GM18517 (cell line): Measurements from ENCODE around the gene ZNF324.
"Not testable (repeated sequence)": the region's sequence is repeated elsewhere in the genome, so short reads cannot be mapped to it uniquely, and the experiment has no call there.

Experiments
- ATAC-seq: cut with Tn5 transposase; IDR thresholded peaks from one replicate; pipeline ENCODE4 v1.9.1; 2021; ENCODE audit warnings: mild to moderate bottlenecking, moderate library complexity; ENCODE audit not compliant: unreplicated experiment

The ZNF324 gene

DNA sequence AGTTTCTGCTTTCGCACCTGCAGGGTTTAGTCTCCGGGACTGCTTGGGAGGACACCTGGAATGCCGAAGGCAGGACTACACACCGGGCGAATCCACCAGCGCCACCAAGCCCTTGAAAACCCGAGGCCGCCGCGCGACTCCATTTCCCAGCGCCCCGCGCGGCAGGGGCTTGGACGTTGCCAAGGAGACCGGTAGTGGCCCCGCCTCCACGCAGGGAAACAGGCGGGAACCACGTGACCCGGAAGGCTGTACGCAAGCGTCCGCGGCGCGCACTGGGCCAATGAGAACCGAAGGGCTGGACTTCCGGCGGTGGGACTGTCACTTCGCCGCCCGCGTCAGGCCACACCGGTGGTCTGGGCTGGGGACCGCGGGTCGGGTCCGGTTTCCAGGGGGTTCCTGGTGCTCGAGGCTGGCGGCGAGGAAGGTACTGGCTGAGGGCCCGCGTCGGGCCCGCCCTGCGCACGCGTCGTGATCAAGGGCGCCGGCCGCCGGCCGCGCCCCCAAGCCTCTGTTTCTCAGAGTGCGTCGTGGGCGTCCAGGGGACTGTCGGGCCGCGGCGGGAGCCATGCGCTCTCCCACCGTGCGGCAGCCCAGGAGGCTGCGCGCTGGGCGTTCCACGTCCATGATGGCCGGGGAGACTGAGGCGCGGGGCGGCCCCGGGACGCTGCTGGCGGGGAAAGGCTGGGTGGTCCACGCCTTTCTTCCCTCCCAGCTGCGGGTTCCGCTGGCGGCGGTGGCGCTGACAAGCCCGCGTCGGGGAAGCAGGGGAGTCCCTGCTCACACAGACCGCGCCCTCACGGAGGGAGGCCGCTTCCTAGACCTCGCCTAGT, at the start of gene ZNF324:
ZNF324 (plus strand) TSS at position 321 of the 830 bp plus-strand sequence. CDS start 2,106 bp downstream, outside the sequence.
- peak; percentile 78 for ATAC-seq

DNA sequence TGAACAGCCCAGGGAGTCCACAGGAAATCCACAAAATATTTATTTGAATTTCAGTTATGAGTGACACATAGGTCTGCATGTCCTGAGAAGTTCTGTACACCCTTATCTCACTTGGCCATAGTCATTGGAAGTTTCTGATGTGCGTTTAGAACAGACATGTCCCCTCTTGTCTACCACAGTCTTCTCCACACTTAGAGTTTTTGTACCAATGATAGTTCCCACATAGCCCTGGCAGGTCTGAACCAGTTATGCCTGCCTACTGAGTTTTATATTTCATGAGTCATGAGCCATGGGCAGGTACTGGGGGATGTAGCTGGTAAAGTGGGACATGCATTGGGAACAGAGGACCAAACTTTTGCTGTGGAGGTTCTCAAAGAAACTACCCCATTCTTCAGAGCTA, 38.3 kb upstream of the ZNF324 start:
- no peak for ATAC-seq

DNA sequence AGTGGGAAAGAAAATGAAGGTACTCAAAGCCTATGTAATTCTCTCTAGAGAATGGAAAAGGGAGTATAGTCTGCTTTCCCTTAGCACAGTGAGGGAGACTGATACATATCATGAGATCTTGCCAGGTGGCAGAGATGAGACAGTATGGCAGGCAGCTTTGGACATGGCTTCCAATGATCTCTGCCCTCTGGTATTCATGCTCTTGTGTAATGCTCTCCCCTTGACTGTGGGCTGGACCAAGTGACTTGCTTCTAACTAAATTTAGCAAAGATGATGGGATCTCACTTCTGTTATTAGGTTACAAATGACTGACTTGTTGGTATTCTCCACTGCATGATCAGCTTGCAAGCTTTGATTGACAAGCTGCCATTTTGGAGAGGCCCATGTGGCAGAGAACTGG, 37.1 kb upstream of the ZNF324 start:
- ATAC-seq, result no peak

DNA sequence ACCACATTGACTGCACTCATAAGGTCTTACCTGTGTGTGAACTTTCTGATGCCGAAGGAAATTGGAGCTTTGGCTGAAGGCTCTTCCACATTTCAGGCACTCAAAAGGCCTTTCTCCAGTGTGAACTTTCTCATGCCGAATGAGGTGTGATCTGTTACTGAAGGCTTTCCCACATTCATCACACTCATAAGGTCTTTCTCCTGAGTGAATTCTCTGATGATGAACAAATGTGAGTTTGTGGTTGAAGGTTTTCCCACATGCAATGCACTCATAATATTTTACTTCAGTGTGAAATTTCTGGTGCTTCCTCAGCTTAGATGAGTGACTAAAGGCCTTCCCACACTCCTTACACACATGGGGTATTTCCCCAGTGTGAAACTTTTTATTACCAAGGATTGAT, 32.7 kb upstream of the ZNF324 start:
- no peak for ATAC-seq

DNA sequence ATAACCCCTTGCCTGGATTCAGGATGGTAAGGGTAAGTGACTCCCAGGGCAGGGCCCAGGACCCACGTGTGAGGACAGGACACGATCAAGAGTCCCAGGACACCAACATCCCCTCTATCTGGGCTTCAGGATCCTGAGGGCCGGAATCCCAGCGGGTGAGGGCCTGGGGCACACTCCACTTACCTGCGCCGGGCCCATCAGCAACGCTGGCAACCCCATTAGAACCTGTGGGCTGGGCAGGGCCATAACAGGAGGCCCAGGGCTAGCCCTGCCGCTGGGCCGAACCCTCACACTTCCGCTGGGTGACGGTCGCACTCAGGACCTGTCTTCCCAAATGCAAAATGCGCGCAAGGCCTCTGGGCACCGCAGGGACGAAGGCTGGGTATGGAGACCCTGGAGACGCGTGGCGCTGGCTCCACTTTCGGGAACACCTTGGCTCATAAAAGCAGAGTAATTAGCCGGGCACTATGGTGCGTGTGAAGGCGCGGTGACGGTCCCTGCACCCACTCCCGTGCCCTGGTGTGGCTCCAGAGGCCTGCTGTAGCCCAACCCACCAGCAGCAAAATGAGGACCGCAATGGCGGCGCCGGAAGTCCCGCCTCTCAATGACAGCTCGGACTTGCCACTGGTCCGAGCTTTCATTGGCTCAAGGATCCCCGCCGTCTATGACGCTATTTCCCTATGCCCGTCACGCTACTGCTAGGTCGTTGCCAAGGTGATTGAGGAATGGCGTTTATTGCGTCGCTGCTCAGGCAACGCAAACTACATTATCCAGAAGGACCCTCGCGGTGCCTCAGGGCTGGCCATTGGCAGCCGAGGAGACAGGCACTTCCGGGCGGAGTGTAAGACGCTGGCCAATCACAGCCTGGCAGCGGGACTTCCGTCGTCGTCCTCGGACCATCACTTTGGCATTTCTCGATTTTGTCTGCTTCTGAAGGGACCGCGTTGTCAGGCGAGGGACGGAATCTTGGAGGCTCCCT, 27.0 kb upstream of the ZNF324 start, which contains the start of gene ZNF132:
ZNF132 (minus strand) TSS at position 578 of the 979 bp plus-strand sequence; CDS start at position 246, 332 bp downstream.
- ATAC-seq, result peak; percentile 95

DNA sequence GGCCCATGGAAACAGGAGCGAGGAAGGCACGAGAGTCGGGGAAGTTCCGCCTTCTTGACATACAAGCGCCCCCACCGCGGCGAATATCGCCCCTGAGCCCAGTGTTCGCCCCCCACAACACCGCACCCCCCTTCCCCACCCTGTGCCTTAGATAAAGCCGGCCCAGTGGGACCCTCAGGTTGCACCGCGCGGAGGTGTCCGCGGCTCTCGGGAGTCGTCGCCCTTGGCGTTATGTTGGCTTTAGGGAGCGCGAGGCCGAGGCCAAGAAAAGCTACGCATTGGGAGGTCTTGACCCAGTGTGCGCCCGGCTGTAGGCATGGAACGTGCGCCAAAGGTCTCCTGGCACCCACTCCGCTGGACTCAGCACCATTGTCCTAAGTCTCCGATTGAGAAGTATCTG, 26.3 kb upstream of the ZNF324 start:
- ATAC-seq, result no peak

DNA sequence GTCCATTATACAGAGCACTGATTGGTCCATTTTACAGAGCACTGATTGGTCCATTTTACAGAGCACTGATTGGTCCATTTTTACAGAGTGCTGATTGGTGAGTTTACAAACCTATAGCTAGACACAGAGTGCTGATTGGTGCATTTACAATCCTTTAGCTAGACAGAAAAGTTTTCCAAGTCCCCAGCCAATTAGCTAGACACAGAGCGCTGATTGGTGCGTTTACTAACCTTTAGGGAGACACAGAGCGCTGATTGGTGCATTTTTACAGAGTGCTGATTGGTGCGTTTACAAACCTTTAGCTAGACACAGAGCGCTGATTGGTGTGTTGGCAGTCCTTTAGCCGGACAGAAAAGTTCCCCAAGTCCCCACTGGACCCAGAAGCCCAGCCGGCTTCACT, 23.9 kb upstream of the ZNF324 start:
- not testable (repeated sequence) for ATAC-seq

DNA sequence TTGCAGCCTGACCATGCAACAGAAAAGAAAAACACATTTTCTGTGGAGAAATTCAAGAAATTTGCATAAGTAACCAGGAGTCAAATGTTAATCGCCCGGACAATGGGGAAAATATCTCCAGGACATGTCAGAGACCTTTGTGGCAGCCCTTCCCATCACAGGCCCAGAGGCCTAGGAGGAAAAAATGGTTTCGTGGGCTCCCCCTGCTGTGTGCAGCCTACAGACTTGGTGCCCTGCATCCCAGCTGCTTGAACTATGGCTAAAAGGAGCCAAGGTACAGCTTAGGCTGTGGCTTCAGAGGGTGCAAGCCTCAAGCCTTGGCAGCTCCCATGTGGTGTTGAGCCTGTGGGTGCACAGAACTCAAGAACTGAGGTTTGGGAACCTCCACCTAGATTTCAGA, 18.0 kb upstream of the ZNF324 start:
- ATAC-seq, result not testable (repeated sequence)

DNA sequence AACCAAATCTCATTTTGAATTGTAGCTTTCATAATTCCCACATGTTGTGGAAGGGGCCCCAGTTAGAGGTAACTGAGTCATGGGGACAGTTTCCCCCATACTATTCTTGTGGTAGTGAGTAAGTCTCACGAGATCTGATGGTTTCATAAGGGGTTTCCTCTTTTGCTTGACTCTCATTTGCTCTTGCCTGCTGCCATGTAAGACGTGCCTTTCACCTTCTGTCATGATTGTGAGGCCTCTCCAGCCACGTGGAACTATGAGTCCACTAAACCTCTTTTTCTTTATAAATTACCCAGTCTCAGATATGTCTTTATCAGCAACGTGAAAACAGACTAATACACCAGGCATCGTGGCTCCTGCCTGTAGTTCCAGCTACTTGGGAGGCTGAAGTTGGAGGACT, 16.9 kb upstream of the ZNF324 start:
- not testable (repeated sequence) for ATAC-seq

DNA sequence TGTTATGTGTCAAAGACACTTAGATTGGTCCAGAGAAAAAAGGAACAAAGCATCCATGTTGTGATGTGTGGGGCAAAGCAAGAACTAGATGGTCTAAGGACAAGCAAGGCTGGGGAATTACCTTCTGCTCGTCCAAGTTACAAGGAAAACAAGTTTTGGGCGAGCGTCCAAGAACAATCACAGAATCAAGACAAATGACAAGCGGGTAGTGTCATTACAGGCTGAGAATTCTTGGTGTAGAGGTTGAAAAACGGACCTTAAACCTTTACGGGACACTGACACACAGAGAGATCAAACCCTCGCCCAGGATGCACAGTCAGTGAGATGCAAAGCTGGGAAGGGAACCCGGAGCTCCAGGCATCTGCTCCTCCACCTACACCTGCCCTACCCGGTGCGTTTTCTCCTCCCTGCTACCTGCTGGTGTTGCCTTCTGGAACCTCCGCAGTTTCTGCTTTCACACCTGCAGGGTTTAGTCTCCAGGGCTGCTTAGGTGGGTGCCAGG, 16.0 kb upstream of the ZNF324 start:
- ATAC-seq, result no peak

DNA sequence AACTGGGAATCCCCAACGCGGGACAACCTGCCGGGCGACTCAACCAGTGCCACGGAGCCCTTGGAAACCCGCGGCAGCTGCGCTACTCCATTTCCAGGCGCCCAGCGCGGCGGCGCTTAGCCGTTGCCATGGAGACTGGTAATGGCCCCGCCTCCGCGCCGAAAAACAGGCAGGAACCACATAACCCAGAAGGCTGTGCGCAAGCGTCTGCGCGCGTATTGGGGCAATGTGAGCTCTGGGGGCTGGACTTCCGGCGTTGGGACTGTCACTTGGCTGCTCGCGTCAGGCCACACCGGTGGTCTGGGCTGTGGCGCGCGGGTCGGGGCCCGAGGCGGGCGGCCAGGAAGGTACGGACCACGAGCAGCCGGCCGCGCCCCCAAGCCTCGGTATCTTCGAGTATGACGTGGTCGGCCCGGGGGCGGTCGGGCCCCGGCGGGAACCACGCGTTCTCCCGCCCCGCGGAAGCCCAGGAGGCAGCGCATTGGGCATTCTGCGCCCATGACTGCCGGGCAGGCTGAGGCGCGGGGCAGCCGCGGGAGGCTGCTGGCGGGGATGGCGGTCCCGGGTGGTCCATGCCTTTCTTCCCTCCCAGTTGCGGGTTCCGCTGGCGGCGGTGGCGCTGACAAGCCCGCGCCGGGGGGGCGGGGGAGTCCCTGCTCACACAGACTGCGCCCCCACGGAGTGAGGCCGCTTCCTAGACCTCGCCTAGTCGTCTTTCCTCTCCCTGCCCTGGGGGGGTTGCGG, 15.3 kb upstream of the ZNF324 start, which contains the start of gene ZNF324B:
ZNF324B (plus strand) TSS at position 265 of the 744 bp plus-strand sequence. CDS start 2,080 bp downstream, outside the sequence.
- ATAC-seq, result peak; percentile 92

DNA sequence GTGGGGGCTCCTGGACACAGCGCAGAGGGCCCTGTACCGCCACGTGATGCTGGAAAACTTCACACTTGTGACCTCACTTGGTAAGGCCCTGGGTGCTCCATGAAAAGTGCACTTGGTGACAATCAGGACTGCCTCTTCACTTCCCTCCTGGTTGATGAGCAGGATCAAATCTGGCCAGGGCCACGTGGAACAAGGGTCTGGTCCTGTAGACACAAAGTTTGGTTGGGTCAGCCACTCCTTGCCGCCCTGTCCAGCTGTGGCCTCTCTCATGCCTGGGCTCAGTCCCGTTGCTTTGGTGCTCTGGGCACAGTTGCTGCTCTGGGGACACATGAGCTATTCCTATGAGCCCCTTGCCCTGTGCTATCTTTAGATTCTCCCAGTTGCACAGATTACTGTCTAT, 13.1 kb upstream of the ZNF324 start:
- ATAC-seq, result no peak

DNA sequence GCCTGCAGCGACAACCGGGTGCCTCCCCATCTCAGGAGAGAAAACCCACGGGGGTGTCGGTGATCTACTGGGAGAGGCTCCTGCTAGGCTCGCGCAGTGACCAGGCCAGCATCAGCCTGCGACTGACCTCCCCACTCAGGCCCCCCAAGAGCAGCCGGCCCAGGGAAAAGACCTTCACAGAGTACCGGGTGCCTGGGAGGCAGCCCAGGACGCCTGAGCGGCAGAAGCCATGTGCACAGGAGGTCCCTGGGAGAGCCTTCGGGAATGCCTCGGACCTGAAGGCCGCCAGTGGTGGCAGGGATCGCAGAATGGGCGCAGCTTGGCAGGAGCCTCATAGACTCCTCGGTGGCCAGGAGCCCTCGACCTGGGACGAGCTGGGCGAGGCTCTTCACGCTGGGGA, 11.6 kb upstream of the ZNF324 start:
- ATAC-seq, result no peak

DNA sequence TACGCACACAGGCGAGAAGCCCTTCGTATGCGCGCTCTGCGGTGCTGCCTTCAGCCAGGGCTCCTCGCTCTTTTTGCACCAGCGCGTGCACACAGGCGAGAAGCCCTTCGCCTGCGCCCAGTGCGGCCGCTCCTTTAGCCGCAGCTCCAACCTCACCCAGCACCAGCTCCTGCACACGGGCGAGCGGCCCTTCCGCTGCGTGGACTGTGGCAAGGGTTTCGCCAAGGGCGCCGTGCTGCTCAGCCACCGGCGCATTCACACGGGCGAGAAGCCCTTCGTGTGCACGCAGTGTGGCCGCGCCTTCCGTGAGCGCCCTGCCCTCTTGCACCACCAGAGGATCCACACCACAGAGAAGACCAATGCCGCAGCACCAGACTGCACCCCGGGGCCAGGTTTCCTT, 10.8 kb upstream of the ZNF324 start:
- no peak for ATAC-seq

DNA sequence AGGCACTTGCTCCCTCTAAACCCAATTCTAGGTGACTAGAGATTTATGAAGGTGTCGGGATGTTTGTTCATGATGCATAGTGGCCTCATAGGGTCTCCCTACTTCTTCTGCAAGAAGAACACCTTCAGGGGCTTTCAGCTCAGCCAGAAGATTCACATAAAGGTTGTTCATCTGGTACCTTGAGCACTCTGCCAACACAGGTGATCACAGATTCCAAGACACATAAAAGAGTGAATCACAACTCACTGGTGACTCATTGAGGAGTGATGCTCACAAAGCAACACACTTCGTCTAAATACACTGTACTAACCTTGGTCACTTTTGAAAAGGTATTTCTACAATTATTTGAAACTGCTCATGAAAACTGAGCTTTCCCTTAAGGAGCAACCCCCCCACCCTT, 6.8 kb upstream of the ZNF324 start:
- no peak for ATAC-seq

DNA sequence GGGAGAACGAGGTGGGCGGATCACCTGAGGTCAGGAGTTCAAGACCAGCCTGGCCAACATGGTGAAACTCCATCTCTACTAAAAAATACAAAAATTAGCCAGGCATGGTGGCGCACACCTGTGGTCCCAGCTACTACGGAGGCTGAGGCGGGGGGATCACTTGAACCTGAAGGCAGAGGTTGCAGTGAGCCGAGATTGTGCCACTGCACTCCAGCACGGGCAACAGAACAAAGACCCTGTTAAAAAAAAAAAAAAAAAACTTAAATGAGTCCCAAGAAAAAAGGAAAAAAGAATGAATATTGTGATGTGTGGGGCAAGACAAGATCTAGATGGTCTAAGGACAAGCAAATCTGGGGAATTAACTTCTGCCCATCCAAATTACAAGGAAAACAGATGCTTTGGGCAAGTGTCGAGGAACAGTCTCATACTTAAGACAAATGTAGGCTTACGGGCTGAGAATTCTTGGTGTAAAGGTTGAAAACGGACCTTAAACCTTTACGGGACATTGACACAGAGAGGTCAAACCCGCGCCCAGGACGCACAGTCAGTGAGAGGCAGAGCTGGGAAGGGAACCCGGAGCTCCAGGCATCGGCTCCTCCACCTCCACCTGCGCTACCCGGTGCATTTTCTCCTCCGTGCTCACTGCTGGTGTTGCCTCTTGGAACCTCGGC, 656 bp upstream of the ZNF324 start:
- no peak for ATAC-seq

DNA sequence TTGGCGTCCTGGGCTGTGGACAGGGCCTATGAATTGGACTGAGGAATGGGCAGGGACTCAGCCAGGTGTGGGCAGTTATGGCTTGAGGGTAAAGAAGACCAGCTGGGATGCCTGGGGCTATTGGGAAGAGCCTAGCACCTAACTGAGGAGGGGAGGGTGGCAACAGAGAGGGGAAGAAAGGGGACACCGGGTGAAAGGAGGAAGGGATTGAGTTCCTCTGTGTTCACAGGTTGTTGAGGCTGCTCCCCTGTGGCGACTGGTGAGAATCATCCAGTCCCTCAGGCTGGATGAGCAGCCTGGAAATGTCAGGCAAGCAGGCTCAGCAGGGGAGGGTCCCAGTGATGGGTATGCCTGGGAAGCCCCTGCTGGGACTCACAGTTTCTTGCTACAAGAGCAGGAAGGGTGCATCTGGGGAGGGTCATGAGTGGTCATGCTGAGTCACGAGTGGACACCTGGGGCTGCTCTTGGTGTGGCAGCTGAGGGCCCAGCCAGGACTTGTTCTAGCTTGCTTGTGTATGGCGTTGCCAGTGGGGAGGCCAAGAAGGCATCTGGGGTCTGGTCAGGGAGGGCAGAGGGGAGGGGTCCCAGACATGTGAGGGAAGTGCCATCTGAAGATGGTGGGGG, 1.4 kb downstream of the ZNF324 start:
- no peak for ATAC-seq

DNA sequence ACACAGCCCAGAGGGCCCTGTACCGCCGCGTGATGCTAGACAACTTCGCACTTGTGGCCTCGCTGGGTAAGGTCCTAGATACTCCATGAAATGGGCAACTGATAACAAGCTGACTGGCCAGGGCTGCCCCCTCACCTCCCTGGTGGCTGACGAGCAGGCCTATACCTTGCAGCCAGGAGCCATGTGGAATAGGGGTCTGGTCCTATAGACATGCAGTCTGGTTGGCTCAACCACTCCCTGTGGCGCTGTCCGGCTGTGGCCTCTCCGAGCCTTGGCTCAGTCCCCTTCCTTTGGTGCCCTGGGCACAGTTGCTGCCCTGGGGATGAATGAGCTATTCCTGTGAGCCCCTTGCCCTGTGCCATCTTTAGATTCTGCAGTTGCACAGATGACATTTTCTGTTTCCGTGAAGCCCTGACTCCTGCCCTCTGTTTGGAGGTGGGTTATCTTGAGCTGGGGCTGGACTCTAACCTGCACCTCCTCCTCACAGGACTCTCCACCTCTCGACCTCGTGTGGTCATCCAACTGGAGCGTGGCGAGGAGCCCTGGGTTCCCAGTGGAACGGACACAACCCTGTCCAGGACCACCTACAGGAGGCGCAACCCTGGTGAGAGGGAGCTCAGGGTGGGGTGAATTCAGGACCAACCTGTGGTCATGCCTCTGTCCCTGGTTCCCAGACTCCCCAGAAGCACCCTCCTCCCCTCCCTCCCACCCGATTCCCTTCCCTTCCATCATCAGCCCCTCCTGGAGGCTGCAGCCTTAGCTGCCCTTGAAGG, 2.5 kb downstream of the ZNF324 start:
- no peak for ATAC-seq
